HEK293 (cell line): ENCODE results near the gene PNLIP.

Source experiments
- CTCF ChIA-PET: fragments of 350-600 bp; formaldehyde crosslinking; extraction: SDS; loops from one replicate; lab custom pipeline; 2021; ENCODE audit warnings: antibody characterized with exemption; lab: Yijun Ruan, JAX
- POLR2A ChIA-PET: fragments of 300-600 bp; formaldehyde crosslinking; extraction: SDS; loops from one replicate; lab custom pipeline; 2020; ENCODE audit warnings: antibody characterized with exemption, inconsistent platforms; lab: Yijun Ruan, JAX
- H3K27ac ChIP-seq: fragments of 200-500 bp; sonication (Bioruptor generic); 2 replicates; pipeline ENCODE4 v1.5.1; 2014; ENCODE audit warnings: low read depth, low read length, control low read depth, inconsistent platforms; ENCODE audit errors: extremely low read depth
- H3K36me3 ChIP-seq, 2 experiments: fragments of 200-500 bp in 1 of 2; sonication (Bioruptor generic) in 1 of 2; 1 replicate in 1 of 2; 2 replicates in 1 of 2; pipeline ENCODE4 v1.5.1; 2014 to 2017; ENCODE audit warnings: inconsistent platforms in 2 of 2, low read length in 2 of 2; ENCODE audit not compliant: control insufficient read depth in 2 of 2, insufficient read depth in 1 of 2
- H3K4me1 ChIP-seq: fragments of 200-500 bp; sonication (Bioruptor generic); 2 replicates; pipeline ENCODE4 v1.5.1; 2014; ENCODE audit warnings: mild to moderate bottlenecking, low read length, inconsistent platforms; ENCODE audit not compliant: control insufficient read depth, insufficient read depth
- H3K4me3 ChIP-seq: 2 replicates; pipeline ENCODE4 v1.5.1; 2011; ENCODE audit warnings: low read depth, mild to moderate bottlenecking, control low read depth, low read length, moderate library complexity
- H3K9me3 ChIP-seq: fragments of 200-500 bp; sonication (Bioruptor generic); 2 replicates; pipeline ENCODE4 v1.5.1; 2014; ENCODE audit warnings: low read depth, low read length, inconsistent platforms; ENCODE audit not compliant: control insufficient read depth, insufficient read depth
- GLIS2 ChIP-seq: fragments of 450-650 bp; formaldehyde crosslinking; IDR thresholded peaks from 2 replicates; pipeline ENCODE4 v1.5.1; 2016; ENCODE audit warnings: missing biosample characterization, missing genetic modification characterization
- HOXD13 ChIP-seq: sonication (generic); formaldehyde crosslinking; IDR thresholded peaks from 2 replicates; pipeline ENCODE4 v1.8.0; 2022; ENCODE audit warnings: missing genetic modification reagents, borderline replicate concordance
- RBAK ChIP-seq: fragments of 450-650 bp; formaldehyde crosslinking; IDR thresholded peaks from 2 replicates; pipeline ENCODE4 v1.5.1; 2016; ENCODE audit warnings: missing biosample characterization, missing genetic modification characterization
- SALL2 ChIP-seq: fragments of 450-650 bp; formaldehyde crosslinking; IDR thresholded peaks from 2 replicates; pipeline ENCODE4 v1.5.0; 2017; ENCODE audit warnings: missing biosample characterization, mild to moderate bottlenecking, missing genetic modification characterization, borderline replicate concordance
- SP3 ChIP-seq: fragments of 450-650 bp; formaldehyde crosslinking; IDR thresholded peaks from 2 replicates; pipeline ENCODE4 v1.5.1; 2016; ENCODE audit warnings: missing biosample characterization, missing genetic modification characterization
- ZBTB1 ChIP-seq: fragments of 450-650 bp; formaldehyde crosslinking; IDR thresholded peaks from 2 replicates; pipeline ENCODE4 v1.5.1; 2016; ENCODE audit warnings: missing biosample characterization, missing genetic modification characterization
- ZNF146 ChIP-seq: fragments of 450-650 bp; formaldehyde crosslinking; IDR thresholded peaks from 2 replicates; pipeline ENCODE4 v1.5.1; 2016; ENCODE audit warnings: missing biosample characterization, missing genetic modification characterization
- ZNF175 ChIP-seq: fragments of 450-650 bp; formaldehyde crosslinking; IDR thresholded peaks from 2 replicates; pipeline ENCODE4 v1.5.1; 2016; ENCODE audit warnings: missing biosample characterization, missing genetic modification characterization
- ZNF184 ChIP-seq: fragments of 450-650 bp; IDR thresholded peaks from 2 replicates; pipeline ENCODE4 v1.5.1; 2018; ENCODE audit warnings: missing biosample characterization, mild to moderate bottlenecking, missing genetic modification characterization
- ZNF221 ChIP-seq: fragments of 450-650 bp; formaldehyde crosslinking; IDR thresholded peaks from 2 replicates; pipeline ENCODE4 v1.5.1; 2017; ENCODE audit warnings: missing biosample characterization, missing genetic modification characterization, borderline replicate concordance
- ZNF302 ChIP-seq: fragments of 450-650 bp; formaldehyde crosslinking; IDR thresholded peaks from 2 replicates; pipeline ENCODE4 v1.5.1; 2016; ENCODE audit warnings: missing biosample characterization, missing genetic modification characterization, low read depth
- ZNF335 ChIP-seq: fragments of 450-650 bp; formaldehyde crosslinking; conservative IDR thresholded peaks from 2 replicates; pipeline ENCODE4 v1.5.1; 2016; ENCODE audit warnings: missing biosample characterization, missing genetic modification characterization
- ZNF426 ChIP-seq: fragments of 450-650 bp; formaldehyde crosslinking; IDR thresholded peaks from 2 replicates; pipeline ENCODE4 v1.5.1; 2017; ENCODE audit warnings: missing biosample characterization, missing genetic modification characterization, mild to moderate bottlenecking, inconsistent platforms, moderate library complexity
- ZNF48 ChIP-seq: fragments of 450-650 bp; formaldehyde crosslinking; IDR thresholded peaks from 2 replicates; pipeline ENCODE4 v1.5.1; 2016; ENCODE audit warnings: missing biosample characterization, missing genetic modification characterization
- ZNF510 ChIP-seq: fragments of 450-650 bp; formaldehyde crosslinking; IDR thresholded peaks from 2 replicates; pipeline ENCODE4 v1.5.1; 2018; ENCODE audit warnings: mild to moderate bottlenecking, missing genetic modification characterization, missing biosample characterization; ENCODE audit not compliant: insufficient replicate concordance
- ZNF585B ChIP-seq: fragments of 450-650 bp; formaldehyde crosslinking; IDR thresholded peaks from 2 replicates; pipeline ENCODE4 v1.5.1; 2016; ENCODE audit warnings: missing biosample characterization, missing genetic modification characterization
- ZNF596 ChIP-seq: fragments of 450-650 bp; IDR thresholded peaks from 2 replicates; pipeline ENCODE4 v1.5.0; 2018; ENCODE audit warnings: missing biosample characterization, mild to moderate bottlenecking, missing genetic modification characterization, moderate library complexity
- ZNF658 ChIP-seq: fragments of 450-650 bp; formaldehyde crosslinking; IDR thresholded peaks from 2 replicates; pipeline ENCODE4; 2016; ENCODE audit warnings: missing biosample characterization, missing genetic modification characterization
- ZNF768 ChIP-seq: fragments of 450-650 bp; formaldehyde crosslinking; IDR thresholded peaks from 2 replicates; pipeline ENCODE4 v1.5.1; 2018; ENCODE audit warnings: missing biosample characterization, mild to moderate bottlenecking, missing genetic modification characterization
- ZNF792 ChIP-seq: fragments of 450-650 bp; formaldehyde crosslinking; IDR thresholded peaks from 2 replicates; pipeline ENCODE4 v1.5.1; 2016; ENCODE audit warnings: missing biosample characterization, missing genetic modification characterization
- ZNF830 ChIP-seq: fragments of 450-650 bp; IDR thresholded peaks from 2 replicates; pipeline ENCODE4 v1.5.0; 2018; ENCODE audit warnings: missing biosample characterization, missing genetic modification characterization, low read depth, mild to moderate bottlenecking, moderate library complexity
- TF ChIP-seq, protein P1 (sequence below): fragments of 450-650 bp; IDR thresholded peaks from 2 replicates; pipeline ENCODE4 v1.5.1; 2018; ENCODE audit warnings: missing biosample characterization, mild to moderate bottlenecking, missing genetic modification characterization
- TF ChIP-seq, protein P2 (sequence below): fragments of 450-650 bp; formaldehyde crosslinking; IDR thresholded peaks from 2 replicates; pipeline ENCODE4 v1.5.1; 2016; ENCODE audit warnings: missing biosample characterization, missing genetic modification characterization
- TF ChIP-seq, protein P3 (sequence below): fragments of 450-650 bp; formaldehyde crosslinking; IDR thresholded peaks from 2 replicates; pipeline ENCODE4 v1.5.1; 2016; ENCODE audit warnings: missing biosample characterization, missing genetic modification characterization
- TF ChIP-seq, protein P4 (sequence below): fragments of 450-650 bp; formaldehyde crosslinking; IDR thresholded peaks from 2 replicates; pipeline ENCODE4 v1.5.1; 2016; ENCODE audit warnings: missing biosample characterization, missing genetic modification characterization

Gene PNLIP

DNA sequence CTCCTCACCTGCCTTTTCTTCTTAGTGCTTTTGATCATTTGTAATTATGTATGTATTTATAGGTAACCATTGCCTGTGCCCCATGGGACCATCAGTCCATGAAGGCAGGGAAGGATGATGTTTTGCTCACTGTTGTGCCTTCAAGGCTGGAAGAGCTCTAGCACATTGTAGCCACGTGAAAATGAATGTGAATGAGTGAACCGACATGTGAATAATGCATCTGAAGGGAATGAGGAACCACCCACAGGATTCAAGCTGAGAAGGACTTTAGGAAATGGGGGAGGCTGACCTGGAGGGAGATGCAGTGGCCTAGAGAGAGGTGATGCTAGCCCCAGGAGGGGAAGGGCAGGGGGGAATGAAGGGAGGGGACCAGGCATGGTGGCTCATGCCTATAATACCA is 69.1 kb downstream of the PNLIP start:
- CTCF ChIA-PET: no interaction called here

DNA sequence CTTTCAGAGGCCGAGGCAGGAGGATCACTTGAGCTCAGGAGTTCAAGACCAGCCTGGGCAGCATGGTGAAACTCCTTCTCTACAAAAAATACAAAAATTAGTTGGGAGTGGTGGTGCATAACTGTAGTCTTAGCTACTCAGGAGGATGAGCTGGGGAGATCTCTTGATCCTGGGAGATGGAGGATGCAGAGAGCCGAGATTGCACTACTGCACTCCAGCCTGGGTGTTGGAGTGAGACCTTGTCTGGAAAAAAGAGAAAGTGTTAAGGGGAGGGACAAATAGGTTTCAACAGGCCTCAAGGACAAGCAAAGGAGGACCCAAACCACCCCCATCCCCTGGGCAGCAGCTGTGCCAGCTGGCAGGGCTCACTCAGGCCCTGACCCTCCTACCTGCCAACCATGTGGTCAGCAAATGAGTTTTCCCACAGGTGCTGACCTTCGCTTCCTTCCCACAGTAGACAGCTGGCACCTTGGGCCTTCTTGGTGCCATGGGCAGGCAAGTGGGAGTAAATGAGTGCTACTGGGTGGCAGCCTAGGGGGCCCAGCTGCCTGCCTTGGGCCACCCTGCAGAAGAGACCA is 69.6 kb downstream of the PNLIP start:
- Histone ChIP-seq H3K4me3 (no peak overlapping the region), H3K4me1 (no peaks in the 10 kb centered on the region), H3K27ac (no peak overlapping the region), H3K36me3 (no peaks in the 10 kb centered on the region), H3K9me3 (no peaks in the 10 kb centered on the region)
- TF ChIP-seq ZNF768 (tag by site-specific recombination): no peak
- no peak for TF ChIP-seq ZNF48
- TF ChIP-seq ZNF658 (tag by site-specific recombination): no peak
- no peak for TF ChIP-seq ZBTB1 (tag by site-specific recombination)
- TF ChIP-seq, protein P1, sequence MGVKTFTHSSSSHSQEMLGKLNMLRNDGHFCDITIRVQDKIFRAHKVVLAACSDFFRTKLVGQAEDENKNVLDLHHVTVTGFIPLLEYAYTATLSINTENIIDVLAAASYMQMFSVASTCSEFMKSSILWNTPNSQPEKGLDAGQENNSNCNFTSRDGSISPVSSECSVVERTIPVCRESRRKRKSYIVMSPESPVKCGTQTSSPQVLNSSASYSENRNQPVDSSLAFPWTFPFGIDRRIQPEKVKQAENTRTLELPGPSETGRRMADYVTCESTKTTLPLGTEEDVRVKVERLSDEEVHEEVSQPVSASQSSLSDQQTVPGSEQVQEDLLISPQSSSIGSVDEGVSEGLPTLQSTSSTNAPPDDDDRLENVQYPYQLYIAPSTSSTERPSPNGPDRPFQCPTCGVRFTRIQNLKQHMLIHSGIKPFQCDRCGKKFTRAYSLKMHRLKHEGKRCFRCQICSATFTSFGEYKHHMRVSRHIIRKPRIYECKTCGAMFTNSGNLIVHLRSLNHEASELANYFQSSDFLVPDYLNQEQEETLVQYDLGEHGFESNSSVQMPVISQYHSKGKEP (tag by site-specific recombination): no peak
- TF ChIP-seq, protein P2, sequence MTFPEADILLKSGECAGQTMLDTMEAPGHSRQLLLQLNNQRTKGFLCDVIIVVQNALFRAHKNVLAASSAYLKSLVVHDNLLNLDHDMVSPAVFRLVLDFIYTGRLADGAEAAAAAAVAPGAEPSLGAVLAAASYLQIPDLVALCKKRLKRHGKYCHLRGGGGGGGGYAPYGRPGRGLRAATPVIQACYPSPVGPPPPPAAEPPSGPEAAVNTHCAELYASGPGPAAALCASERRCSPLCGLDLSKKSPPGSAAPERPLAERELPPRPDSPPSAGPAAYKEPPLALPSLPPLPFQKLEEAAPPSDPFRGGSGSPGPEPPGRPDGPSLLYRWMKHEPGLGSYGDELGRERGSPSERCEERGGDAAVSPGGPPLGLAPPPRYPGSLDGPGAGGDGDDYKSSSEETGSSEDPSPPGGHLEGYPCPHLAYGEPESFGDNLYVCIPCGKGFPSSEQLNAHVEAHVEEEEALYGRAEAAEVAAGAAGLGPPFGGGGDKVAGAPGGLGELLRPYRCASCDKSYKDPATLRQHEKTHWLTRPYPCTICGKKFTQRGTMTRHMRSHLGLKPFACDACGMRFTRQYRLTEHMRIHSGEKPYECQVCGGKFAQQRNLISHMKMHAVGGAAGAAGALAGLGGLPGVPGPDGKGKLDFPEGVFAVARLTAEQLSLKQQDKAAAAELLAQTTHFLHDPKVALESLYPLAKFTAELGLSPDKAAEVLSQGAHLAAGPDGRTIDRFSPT (tag by site-specific recombination): no peak
- TF ChIP-seq HOXD13 (CRISPR knock-in tag): no peak
- TF ChIP-seq SP3: no peak
- no peak for TF ChIP-seq ZNF184
- TF ChIP-seq ZNF221 (tag by site-specific recombination): no peak
- TF ChIP-seq, protein P3, sequence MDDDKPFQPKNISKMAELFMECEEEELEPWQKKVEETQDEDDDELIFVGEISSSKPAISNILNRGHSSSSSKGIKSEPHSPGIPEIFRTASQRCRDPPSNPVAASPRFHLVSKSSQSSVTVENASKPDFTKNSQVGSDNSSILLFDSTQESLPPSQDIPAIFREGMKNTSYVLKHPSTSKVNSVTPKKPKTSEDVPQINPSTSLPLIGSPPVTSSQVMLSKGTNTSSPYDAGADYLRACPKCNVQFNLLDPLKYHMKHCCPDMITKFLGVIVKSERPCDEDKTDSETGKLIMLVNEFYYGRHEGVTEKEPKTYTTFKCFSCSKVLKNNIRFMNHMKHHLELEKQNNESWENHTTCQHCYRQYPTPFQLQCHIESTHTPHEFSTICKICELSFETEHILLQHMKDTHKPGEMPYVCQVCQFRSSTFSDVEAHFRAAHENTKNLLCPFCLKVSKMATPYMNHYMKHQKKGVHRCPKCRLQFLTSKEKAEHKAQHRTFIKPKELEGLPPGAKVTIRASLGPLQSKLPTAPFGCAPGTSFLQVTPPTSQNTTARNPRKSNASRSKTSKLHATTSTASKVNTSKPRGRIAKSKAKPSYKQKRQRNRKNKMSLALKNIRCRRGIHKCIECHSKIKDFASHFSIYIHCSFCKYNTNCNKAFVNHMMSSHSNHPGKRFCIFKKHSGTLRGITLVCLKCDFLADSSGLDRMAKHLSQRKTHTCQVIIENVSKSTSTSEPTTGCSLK (tag by site-specific recombination): no peak
- ChIA-PET CTCF (interaction anchor here (0.6 kb wide), 1 partner anchor 75 kb away, joined by 3 read pairs; no protein-coding TSS in a partner anchor), POLR2A (no interaction called here)

More for the DNA sequence above, 69.1 kb downstream of the PNLIP start:
- no peak overlapping the region for H3K4me3 ChIP-seq
- no peaks in the 10 kb centered on the region for H3K36me3 ChIP-seq
- H3K27ac ChIP-seq: no peak overlapping the region
- POLR2A ChIA-PET: no interaction called here
- no peak for TF ChIP-seq ZNF335 (tag by site-specific recombination)
- no peak for TF ChIP-seq SALL2 (tag by site-specific recombination)
- TF ChIP-seq ZNF510 (tag by site-specific recombination): no peak
- TF ChIP-seq RBAK (tag by site-specific recombination): no peak
- TF ChIP-seq GLIS2 (tag by site-specific recombination): no peak
- TF ChIP-seq ZNF585B (tag by site-specific recombination): no peak
- TF ChIP-seq ZNF792 (tag by site-specific recombination): no peak
- no peak for TF ChIP-seq ZNF175 (tag by site-specific recombination)
- TF ChIP-seq ZNF596 (tag by site-specific recombination): no peak
- TF ChIP-seq ZNF302 (tag by site-specific recombination): no peak
- TF ChIP-seq ZNF426: no peak
- TF ChIP-seq ZNF830 (tag by site-specific recombination): no peak
- TF ChIP-seq, protein P4, sequence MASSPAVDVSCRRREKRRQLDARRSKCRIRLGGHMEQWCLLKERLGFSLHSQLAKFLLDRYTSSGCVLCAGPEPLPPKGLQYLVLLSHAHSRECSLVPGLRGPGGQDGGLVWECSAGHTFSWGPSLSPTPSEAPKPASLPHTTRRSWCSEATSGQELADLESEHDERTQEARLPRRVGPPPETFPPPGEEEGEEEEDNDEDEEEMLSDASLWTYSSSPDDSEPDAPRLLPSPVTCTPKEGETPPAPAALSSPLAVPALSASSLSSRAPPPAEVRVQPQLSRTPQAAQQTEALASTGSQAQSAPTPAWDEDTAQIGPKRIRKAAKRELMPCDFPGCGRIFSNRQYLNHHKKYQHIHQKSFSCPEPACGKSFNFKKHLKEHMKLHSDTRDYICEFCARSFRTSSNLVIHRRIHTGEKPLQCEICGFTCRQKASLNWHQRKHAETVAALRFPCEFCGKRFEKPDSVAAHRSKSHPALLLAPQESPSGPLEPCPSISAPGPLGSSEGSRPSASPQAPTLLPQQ: no peak
- no peak for TF ChIP-seq ZNF146 (tag by site-specific recombination)
- TF ChIP-seq, all 188 proteins: peak for 0
- Histone ChIP-seq H3K4me1 (no peaks in the 10 kb centered on the region), H3K9me3 (no peaks in the 10 kb centered on the region)
